ENCODE results near the gene FOXF2. TPM values are rescaled to one million over a fixed set of nuclear protein-coding genes. Genes with fewer than 3 reads are reported as not detected.

Gene FOXF2
- total RNA-seq, 1 donor = 8.1 TPM

- TF ChIP-seq, protein P1, sequence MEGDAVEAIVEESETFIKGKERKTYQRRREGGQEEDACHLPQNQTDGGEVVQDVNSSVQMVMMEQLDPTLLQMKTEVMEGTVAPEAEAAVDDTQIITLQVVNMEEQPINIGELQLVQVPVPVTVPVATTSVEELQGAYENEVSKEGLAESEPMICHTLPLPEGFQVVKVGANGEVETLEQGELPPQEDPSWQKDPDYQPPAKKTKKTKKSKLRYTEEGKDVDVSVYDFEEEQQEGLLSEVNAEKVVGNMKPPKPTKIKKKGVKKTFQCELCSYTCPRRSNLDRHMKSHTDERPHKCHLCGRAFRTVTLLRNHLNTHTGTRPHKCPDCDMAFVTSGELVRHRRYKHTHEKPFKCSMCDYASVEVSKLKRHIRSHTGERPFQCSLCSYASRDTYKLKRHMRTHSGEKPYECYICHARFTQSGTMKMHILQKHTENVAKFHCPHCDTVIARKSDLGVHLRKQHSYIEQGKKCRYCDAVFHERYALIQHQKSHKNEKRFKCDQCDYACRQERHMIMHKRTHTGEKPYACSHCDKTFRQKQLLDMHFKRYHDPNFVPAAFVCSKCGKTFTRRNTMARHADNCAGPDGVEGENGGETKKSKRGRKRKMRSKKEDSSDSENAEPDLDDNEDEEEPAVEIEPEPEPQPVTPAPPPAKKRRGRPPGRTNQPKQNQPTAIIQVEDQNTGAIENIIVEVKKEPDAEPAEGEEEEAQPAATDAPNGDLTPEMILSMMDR (IDR thresholded peaks at IDR 0.05; ENCODE audit: insufficient read depth, low read length) = no peak
- no peak for DNase-seq (ENCODE audit: low read depth)
- no peak overlapping the region for H3K4me3 ChIP-seq (ENCODE audit: low read depth, low read length)
Measured at GRCh38 chr6:1382331-1382882, 7.0 kb upstream of the FOXF2 start.

DNA sequence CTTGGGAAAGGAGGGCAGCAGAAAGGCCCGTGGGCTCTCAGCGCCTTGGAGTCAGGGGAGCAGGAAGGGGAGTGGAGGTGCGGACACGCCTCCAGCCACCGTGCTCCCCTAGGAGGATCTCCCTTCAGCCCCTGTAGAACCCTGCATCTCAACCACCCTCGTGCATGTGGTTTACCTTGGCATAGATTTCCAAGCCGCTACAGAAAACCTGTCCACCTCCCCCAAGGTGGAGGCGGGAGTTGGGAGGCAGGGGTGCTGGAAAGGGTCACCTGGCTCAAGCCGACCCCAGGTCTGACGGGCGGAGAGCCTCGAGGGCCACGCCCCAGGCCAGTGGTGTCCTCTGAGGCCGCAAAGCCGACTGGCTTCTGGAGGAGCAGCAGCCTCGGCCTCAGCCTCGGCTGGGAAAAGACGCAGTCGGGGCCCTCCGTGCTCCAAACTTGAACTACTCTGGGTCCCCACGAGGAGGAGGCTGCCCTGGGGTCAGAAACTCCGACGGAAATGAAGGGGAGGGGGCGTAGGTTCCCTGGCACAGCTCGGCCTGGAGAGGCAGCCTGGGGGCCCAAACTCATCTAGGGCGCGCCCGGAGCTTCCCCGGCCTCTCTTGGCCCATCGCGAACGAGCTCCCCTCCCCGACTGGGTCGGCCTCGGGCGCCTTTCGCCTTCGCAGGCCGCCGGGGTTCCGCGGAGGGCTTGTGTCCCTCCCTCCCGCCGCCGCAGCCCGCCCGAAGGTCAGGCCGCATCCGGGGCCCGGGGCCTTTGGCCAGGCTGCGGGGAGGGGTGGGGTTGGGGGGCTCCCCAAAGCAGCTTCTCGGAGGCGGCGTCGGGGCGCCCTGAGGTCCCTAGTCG, 6.3 kb upstream of the FOXF2 start:
- TF ChIP-seq, protein P1 (IDR thresholded peaks at IDR 0.05; ENCODE audit: insufficient read depth, low read length) = no peak
- DNase-seq (ENCODE audit: low read depth) = no peak
- no peak overlapping the region for H3K4me3 ChIP-seq (ENCODE audit: low read depth, low read length)

DNA sequence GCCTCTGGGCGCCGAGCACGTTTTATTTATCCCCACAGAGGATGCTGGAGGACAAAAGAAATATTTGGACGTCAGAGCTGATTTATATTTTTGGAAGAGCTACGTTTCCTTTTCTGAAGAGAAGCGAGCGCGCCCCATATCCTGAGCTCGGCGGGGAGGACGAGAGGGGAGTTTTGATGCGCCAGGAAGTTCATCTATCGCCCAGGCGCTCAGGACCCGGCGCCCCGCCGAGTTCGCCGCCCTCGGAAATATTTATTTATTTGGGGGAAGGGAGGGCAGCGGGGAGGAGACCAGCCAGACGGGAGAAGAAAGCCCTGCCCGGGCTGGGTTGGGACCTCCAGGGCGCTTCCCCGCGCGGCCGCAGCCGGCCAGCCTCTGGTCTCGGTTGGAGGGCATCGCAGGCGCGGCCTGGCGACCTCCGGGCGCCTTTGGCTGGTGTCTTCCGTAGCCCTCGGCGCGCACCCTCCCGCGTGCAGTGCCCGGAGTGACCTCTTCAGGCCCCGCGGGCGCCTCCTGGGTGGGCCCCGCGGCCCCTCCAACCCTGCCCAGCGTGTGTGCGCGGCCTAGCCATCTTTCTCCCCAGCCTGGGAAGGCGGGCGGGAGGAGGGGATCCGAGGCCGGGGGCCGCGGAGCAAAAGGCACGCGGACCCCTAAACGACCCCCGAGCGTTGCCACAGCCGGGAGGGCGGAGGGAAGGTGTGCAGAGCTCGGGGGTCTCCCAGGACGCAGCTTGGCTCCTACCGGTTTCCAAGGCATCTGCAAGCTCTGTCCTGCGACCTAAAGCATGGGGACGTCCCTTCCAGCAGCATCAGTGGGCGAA, 5.4 kb upstream of the FOXF2 start:
- no peak overlapping the region for H3K4me3 ChIP-seq (ENCODE audit: low read depth, low read length)
- TF ChIP-seq, protein P1 (IDR thresholded peaks at IDR 0.05; ENCODE audit: insufficient read depth, low read length) = no peak
- DNase-seq (ENCODE audit: low read depth) = no peak

DNA sequence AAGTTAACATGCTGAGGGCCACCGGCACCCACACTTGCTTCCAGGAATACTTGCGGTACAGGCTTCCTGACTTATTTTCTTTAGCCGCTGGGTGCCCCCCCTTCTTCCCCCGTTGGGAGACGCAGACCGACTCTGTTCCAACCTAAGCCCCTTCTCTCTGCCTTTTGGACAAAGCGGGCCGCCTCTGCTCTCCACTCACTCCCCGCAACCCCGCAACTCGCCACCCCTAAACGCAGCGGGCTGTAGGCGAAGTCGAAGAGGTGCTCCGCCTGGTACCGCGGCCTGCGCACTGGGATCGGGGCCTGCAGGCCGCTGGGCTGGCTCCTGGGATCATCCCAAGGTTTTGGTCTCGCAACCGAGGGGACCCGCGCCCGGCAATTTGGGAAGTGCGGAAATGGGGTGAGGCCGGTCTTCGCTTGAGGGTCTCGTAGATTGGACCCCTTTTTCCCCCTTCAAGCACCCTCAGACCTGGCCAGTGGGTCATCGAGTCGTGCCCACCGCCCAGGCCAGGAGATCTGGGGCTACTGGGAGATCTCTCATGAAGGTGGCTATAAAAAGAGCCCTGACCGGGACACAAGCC, 4.7 kb upstream of the FOXF2 start:
- no peak overlapping the region for H3K4me3 ChIP-seq (ENCODE audit: low read depth, low read length)
- TF ChIP-seq, protein P1 (IDR thresholded peaks at IDR 0.05; ENCODE audit: insufficient read depth, low read length) = no peak
- DNase-seq (ENCODE audit: low read depth) = no peak

DNA sequence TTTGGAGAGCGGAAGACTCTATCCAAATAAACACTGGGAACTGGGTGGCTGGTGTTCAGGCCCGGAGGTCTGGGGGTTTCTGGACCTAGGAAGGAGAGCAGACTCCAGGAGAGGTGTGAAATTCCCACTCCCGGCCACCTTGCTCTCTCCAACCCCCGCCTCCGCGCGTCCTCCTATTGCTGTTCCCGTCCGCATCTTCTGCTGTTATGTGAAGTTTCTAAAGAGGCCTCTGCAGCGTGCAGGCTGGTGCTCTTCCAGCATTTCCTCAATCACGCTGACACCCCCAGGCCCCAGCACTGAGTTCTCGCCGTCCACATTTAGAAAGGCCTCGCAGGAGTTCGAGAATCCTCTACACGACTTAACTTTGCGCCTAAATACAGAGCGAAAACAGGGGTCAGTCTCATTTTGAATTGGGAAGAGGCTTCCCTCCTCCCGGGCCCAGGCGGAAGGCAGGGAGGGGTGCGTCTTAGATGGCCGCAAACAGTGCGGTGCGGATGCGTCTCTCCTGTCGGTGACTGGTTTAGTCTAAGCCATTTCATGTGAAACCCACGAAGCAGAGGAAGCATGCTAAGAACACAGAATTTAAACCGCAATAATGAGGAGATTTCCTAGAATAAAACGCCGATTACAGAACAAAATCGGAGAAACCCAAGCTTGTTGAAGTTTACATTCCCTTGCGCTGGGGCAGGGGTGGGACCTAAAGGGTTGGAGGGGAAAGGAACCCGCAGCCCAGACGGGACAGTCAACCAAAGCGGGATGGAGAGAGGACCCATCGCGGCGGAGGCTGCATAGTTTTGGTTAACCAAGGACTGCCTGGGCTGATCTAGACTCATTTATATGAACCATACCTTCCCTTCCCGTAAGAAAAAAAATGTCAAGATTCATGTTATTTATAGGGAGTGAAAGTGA, 4.0 kb upstream of the FOXF2 start:
- H3K4me3 ChIP-seq (ENCODE audit: low read depth, low read length) = no peak overlapping the region
- TF ChIP-seq, protein P1 (IDR thresholded peaks at IDR 0.05; ENCODE audit: insufficient read depth, low read length) = no peak
- DNase-seq (ENCODE audit: low read depth) = no peak

Data from fibroblast of the aortic adventitia (primary cell).